ENCODE measurements around the gene CERKL. TPM values are rescaled to one million over a fixed set of nuclear protein-coding genes. Genes with fewer than 3 reads are reported as not detected.

Gene CERKL
- total and polyA plus RNA-seq, 2 donors from 2014 or later = 7.8 to 8.0 TPM

DNA sequence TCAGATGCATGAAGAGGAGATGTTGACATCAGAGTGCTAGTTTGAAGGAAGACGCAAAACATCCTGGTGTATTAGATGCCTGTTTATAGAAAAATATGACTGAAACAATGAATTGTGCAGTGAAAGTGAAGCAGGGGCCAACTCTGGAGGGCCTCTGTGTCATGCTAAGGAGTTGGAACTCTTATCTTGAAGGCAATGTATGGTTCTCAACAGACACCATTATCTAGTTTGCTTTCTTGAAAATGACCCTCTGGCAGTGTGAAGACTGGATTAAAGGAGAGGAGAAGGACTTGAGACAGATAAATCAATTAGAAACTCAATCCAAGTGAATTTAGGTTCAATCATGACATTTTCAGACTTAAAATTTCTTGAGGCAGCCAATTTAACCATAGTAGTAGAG is 136.7 kb downstream of the CERKL start:
- TF ChIP-seq, protein P1, sequence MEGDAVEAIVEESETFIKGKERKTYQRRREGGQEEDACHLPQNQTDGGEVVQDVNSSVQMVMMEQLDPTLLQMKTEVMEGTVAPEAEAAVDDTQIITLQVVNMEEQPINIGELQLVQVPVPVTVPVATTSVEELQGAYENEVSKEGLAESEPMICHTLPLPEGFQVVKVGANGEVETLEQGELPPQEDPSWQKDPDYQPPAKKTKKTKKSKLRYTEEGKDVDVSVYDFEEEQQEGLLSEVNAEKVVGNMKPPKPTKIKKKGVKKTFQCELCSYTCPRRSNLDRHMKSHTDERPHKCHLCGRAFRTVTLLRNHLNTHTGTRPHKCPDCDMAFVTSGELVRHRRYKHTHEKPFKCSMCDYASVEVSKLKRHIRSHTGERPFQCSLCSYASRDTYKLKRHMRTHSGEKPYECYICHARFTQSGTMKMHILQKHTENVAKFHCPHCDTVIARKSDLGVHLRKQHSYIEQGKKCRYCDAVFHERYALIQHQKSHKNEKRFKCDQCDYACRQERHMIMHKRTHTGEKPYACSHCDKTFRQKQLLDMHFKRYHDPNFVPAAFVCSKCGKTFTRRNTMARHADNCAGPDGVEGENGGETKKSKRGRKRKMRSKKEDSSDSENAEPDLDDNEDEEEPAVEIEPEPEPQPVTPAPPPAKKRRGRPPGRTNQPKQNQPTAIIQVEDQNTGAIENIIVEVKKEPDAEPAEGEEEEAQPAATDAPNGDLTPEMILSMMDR (IDR thresholded peaks at IDR 0.05; ENCODE audit: borderline replicate concordance, extremely low read depth, insufficient read depth) = no peak
- Histone ChIP-seq H3K36me3 (ENCODE audit: control insufficient read depth in 2 of 3, insufficient read depth in 3 of 3, low read length in 3 of 3) (no peaks in the 10 kb centered on the region), H3K27me3 (ENCODE audit: control insufficient read depth, insufficient read depth, low read length) (no peaks in the 10 kb centered on the region), H3K9me3 (ENCODE audit: control insufficient read depth in 2 of 3, insufficient read depth in 1 of 3, low read length in 3 of 3) (no peaks in the 10 kb centered on the region), H3K9ac (ENCODE audit: low read length in 3 of 3) (no peak overlapping the region), H3K4me3 (ENCODE audit: low read length in 3 of 3) (no peak overlapping the region), H3K4me1 (ENCODE audit: control insufficient read depth in 2 of 3, insufficient read depth in 2 of 3, low read depth in 1 of 3, low read length in 3 of 3) (no peaks in the 10 kb centered on the region), H3K27ac (ENCODE audit: low read depth in 2 of 2, low read length in 2 of 2) (no peak overlapping the region)
- intact Hi-C loops (cut with DNase I) = no loop called here
- DNase-seq (no peak), FAIRE-seq (no peak)

- H3K4me3 ChIP-seq (ENCODE audit: low read length in 3 of 3) = no peak overlapping the region
- H3K36me3 ChIP-seq (ENCODE audit: control insufficient read depth in 2 of 3, insufficient read depth in 3 of 3, low read length in 3 of 3) = no peaks in the 10 kb centered on the region
- FAIRE-seq (no peak), DNase-seq (no peak)
- no peak overlapping the region for H3K27ac ChIP-seq (ENCODE audit: low read depth in 2 of 2, low read length in 2 of 2)
- H3K27me3 ChIP-seq (ENCODE audit: control insufficient read depth, insufficient read depth, low read length) = no peaks in the 10 kb centered on the region
- no peak overlapping the region for H3K9ac ChIP-seq (ENCODE audit: low read length in 3 of 3)
- no peaks in the 10 kb centered on the region for H3K4me1 ChIP-seq (ENCODE audit: control insufficient read depth in 2 of 3, insufficient read depth in 2 of 3, low read depth in 1 of 3, low read length in 3 of 3)
- intact Hi-C loops (cut with DNase I) = no loop called here
- TF ChIP-seq, protein P1 (IDR thresholded peaks at IDR 0.05; ENCODE audit: borderline replicate concordance, extremely low read depth, insufficient read depth) = no peak
- H3K9me3 ChIP-seq (ENCODE audit: control insufficient read depth in 2 of 3, insufficient read depth in 1 of 3, low read length in 3 of 3) = no peaks in the 10 kb centered on the region
Observed at GRCh38 chr2:181517685-181518301, 139.1 kb downstream of the CERKL start.

GRCh38 chr2:181516992-181517391 is 139.9 kb downstream of the CERKL start:
- intact Hi-C loops (cut with DNase I) = no loop called here
- TF ChIP-seq, protein P1 (IDR thresholded peaks at IDR 0.05; ENCODE audit: borderline replicate concordance, extremely low read depth, insufficient read depth) = no peak
- no peak for DNase-seq
- Histone ChIP-seq H3K4me3 (ENCODE audit: low read length in 3 of 3) (no peak overlapping the region), H3K4me1 (ENCODE audit: control insufficient read depth in 2 of 3, insufficient read depth in 2 of 3, low read depth in 1 of 3, low read length in 3 of 3) (no peaks in the 10 kb centered on the region), H3K9me3 (ENCODE audit: control insufficient read depth in 2 of 3, insufficient read depth in 1 of 3, low read length in 3 of 3) (no peaks in the 10 kb centered on the region), H3K9ac (ENCODE audit: low read length in 3 of 3) (no peak overlapping the region), H3K27me3 (ENCODE audit: control insufficient read depth, insufficient read depth, low read length) (no peaks in the 10 kb centered on the region), H3K36me3 (ENCODE audit: control insufficient read depth in 2 of 3, insufficient read depth in 3 of 3, low read length in 3 of 3) (no peaks in the 10 kb centered on the region), H3K27ac (ENCODE audit: low read depth in 2 of 2, low read length in 2 of 2) (no peak overlapping the region)
- no peak for FAIRE-seq

DNA sequence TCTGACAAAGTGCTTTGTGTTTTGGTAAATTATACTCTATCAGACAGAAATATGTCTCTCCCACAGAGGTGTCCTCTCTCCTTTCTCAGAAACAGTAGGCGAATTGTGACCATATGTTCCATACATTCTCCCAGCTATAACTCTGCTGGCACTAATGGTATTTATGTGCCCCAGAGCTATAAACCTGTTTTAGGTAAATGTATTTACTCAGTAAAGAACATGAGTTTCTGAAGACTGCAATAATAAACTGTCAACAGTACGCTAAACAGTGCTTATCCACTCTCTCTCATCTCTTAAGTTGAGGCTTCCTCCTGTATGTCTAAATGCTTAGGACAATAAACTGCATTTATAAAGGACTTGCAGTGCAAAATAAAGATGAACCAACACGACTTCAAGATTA is 141.2 kb downstream of the CERKL start:
- no peaks in the 10 kb centered on the region for H3K27me3 ChIP-seq (ENCODE audit: control insufficient read depth, insufficient read depth, low read length)
- FAIRE-seq (no peak), DNase-seq (no peak)
- no peaks in the 10 kb centered on the region for H3K9me3 ChIP-seq (ENCODE audit: control insufficient read depth in 2 of 3, insufficient read depth in 1 of 3, low read length in 3 of 3)
- intact Hi-C loops (cut with DNase I) = no loop called here
- H3K4me3 ChIP-seq (ENCODE audit: low read length in 3 of 3) = no peak overlapping the region
- H3K9ac ChIP-seq (ENCODE audit: low read length in 3 of 3) = no peak overlapping the region
- H3K36me3 ChIP-seq (ENCODE audit: control insufficient read depth in 2 of 3, insufficient read depth in 3 of 3, low read length in 3 of 3) = no peaks in the 10 kb centered on the region
- H3K27ac ChIP-seq (ENCODE audit: low read depth in 2 of 2, low read length in 2 of 2) = no peak overlapping the region
- H3K4me1 ChIP-seq (ENCODE audit: control insufficient read depth in 2 of 3, insufficient read depth in 2 of 3, low read depth in 1 of 3, low read length in 3 of 3) = no peaks in the 10 kb centered on the region
- TF ChIP-seq, protein P1 (IDR thresholded peaks at IDR 0.05; ENCODE audit: borderline replicate concordance, extremely low read depth, insufficient read depth) = no peak

All from kidney (tissue), 14 donors.